Neutrophil (primary cell): ENCODE measurements around the gene WIF1.

ENCODE experiments used
- H3K27ac ChIP-seq: fragments of 200-600 bp; sonication (generic); 2 replicates; pipeline ENCODE4 v1.5.1; 2016; ENCODE audit warnings: mild to moderate bottlenecking, moderate library complexity
- H3K27me3 ChIP-seq: fragments of 200-600 bp; sonication (generic); 2 replicates; pipeline ENCODE4 v1.6.0; 2016; ENCODE audit warnings: mild to moderate bottlenecking
- H3K36me3 ChIP-seq: fragments of 200-600 bp; sonication (generic); 2 replicates; pipeline ENCODE4 v1.5.1; 2017
- H3K4me1 ChIP-seq, 2 experiments: fragments of 200-600 bp in 1 of 2; sonication (generic) in 1 of 2; 1 replicate in 1 of 2; 2 replicates in 1 of 2; pipeline versions ENCODE4 v1.5.1 to v1.6.1; 2013 to 2016; ENCODE audit warnings: low read depth in 1 of 2, low read length in 1 of 2, mild to moderate bottlenecking in 1 of 2, moderate library complexity in 1 of 2; ENCODE audit not compliant: control insufficient read depth in 1 of 2, insufficient read depth in 1 of 2
- H3K4me3 ChIP-seq, 2 experiments: fragments of 200-600 bp in 1 of 2; sonication (generic) in 1 of 2; 1 replicate in 1 of 2; 2 replicates in 1 of 2; pipeline ENCODE4 v1.5.1; 2013 to 2016; ENCODE audit warnings: low read depth in 1 of 2, low read length in 1 of 2, mild to moderate bottlenecking in 1 of 2, moderate library complexity in 1 of 2
- H3K9me3 ChIP-seq: fragments of 200-600 bp; sonication (generic); 2 replicates; pipeline ENCODE4 v1.5.1; 2016
- CTCF ChIP-seq: fragments of 200-600 bp; sonication (generic); IDR thresholded peaks from 2 replicates; pipeline ENCODE4 v1.5.1; 2016; ENCODE audit warnings: antibody characterized with exemption

The WIF1 gene

DNA sequence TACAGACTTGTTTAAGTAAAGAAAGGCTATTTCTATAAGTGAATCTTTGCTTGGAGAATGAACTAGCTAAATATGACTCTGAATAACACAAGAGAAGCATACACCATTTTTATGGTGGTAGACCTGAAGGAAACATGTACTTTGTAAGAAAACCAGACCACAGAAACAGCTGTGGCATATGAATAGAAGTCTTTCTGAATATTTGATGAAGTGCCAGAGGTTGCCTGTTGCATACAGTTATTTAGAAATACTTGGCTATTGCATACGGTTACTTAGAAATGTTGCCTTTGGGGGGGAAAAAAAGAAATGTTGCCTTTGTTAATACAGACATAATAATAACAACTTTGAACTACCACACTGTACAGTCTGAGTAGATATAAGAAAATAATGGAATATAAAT lies 31.5 kb upstream of the WIF1 start:
- Histone ChIP-seq H3K4me3 (no peak overlapping the region), H3K4me1 (peaks cover 20 to 30% of the 10 kb centered on the region in 2 experiments), H3K27me3 (no peaks in the 10 kb centered on the region), H3K27ac (no peak overlapping the region), H3K9me3 (no peaks in the 10 kb centered on the region), H3K36me3 (no peaks in the 10 kb centered on the region)
- TF ChIP-seq CTCF: no peak

GRCh38 chr12:65152012-65152411 lies 30.9 kb upstream of the WIF1 start:
- Histone ChIP-seq H3K36me3 (no peaks in the 10 kb centered on the region), H3K9me3 (no peaks in the 10 kb centered on the region), H3K27me3 (no peaks in the 10 kb centered on the region), H3K4me3 (no peak overlapping the region), H3K4me1 (peaks cover 15 to 26% of the 10 kb centered on the region in 2 experiments), H3K27ac (no peak overlapping the region)
- TF ChIP-seq CTCF: no peak

- Histone ChIP-seq H3K4me1 (peaks cover 0 to 25% of the 10 kb centered on the region in 2 experiments), H3K9me3 (no peaks in the 10 kb centered on the region), H3K27ac (no peak overlapping the region), H3K4me3 (no peak overlapping the region), H3K36me3 (no peaks in the 10 kb centered on the region), H3K27me3 (no peaks in the 10 kb centered on the region)
- no peak for TF ChIP-seq CTCF
Measured at GRCh38 chr12:65147312-65147905, 26.3 kb upstream of the WIF1 start.

- no peaks in the 10 kb centered on the region for H3K36me3 ChIP-seq
- no peak overlapping the region for H3K27ac ChIP-seq
- peaks cover 0 to 17% of the 10 kb centered on the region in 2 experiments for H3K4me1 ChIP-seq
- no peaks in the 10 kb centered on the region for H3K27me3 ChIP-seq
- TF ChIP-seq CTCF: no peak
- no peaks in the 10 kb centered on the region for H3K9me3 ChIP-seq
- H3K4me3 ChIP-seq: no peak overlapping the region
Measured at GRCh38 chr12:65140738-65141137, 19.6 kb upstream of the WIF1 start.

DNA sequence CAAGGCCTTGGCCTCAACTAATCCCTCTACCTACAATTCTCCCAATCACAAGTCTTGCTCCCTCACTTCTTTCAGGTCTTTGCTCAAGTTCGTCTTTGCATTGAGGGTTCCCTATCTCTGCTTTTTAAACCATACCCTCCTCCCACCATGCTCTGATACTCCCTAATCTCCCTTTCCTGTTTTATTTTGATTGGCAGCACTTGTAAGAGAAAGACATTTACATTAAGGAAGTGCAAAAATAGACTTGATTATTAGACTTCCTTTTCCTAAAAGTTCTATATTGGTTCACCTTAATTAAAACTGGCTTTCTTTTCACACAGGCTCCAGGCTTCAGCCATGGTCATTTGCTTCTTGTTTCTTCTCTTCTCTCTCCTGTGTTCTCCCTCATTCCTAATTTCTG lies 18.3 kb upstream of the WIF1 start:
- Histone ChIP-seq H3K4me3 (no peak overlapping the region), H3K4me1 (peaks cover 0 to 13% of the 10 kb centered on the region in 2 experiments), H3K36me3 (no peaks in the 10 kb centered on the region), H3K9me3 (no peaks in the 10 kb centered on the region), H3K27ac (no peak overlapping the region), H3K27me3 (no peaks in the 10 kb centered on the region)
- TF ChIP-seq CTCF: no peak

GRCh38 chr12:65133879-65134278 lies 12.8 kb upstream of the WIF1 start:
- no peaks in the 10 kb centered on the region for H3K9me3 ChIP-seq
- no peaks in the 10 kb centered on the region for H3K4me1 ChIP-seq
- H3K36me3 ChIP-seq: no peaks in the 10 kb centered on the region
- H3K27me3 ChIP-seq: peaks cover 21% of the 10 kb centered on the region
- H3K4me3 ChIP-seq: no peak overlapping the region
- TF ChIP-seq CTCF: no peak
- no peak overlapping the region for H3K27ac ChIP-seq
